ENCODE measurements around the gene SNAPIN. TPM values are rescaled to one million over a fixed set of nuclear protein-coding genes. Genes with fewer than 3 reads are reported as not detected.

Gene SNAPIN
- total RNA-seq, 1 experiment from 2014 or later = 46.8 TPM

DNA sequence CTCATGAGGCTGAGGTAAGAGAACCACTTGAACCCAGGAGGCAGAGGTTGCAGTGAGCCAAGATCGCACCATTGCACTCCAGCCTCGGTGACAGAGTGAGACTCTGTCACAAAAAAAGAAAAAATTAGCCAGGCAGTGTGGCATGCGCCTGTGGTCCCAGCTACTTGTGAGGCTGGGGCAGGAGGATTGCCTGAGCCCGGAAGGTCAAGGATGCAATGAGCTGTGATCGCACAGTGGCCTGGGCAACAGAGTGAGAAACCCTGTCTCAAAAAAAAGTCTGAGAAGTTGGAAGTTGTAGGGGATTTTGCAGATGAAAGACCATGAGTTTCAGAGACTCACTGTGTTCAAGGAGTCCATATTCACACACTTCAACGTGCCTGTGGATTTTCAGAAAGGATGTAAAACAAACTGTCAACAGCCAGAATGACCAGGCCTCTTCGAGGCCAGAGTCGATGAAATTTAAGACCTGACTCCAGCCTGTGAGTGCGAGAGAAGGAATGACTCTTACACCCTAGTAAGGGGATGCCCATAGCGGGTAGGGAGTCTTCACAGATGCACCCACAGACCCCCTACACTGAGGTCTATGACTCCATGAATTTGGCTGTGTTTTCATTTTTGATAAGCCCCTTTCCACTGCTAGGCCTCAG, 33.4 kb upstream of the SNAPIN start:
- no peak for ATAC-seq
- CTCF ChIA-PET = no interaction called here
- in situ Hi-C loops (cut with HindIII; ENCODE audit: low pct_unique_long_range_greater_than_20kb, low sequenced_read_pairs) = loop anchor here (25.0 kb wide), 1 partner anchor 263 kb away; the partner anchor contains the start of gene S100A9

GRCh38 chr1:153626477-153626903, 32.0 kb upstream of the SNAPIN start:
- intact Hi-C loops (cut with micrococcal nuclease; ENCODE audit: unreplicated experiment) = no loop called here
- no TSS peak for BruUV-seq (replicated peaks)
- DNase-seq (ENCODE audit: low read depth, low spot score) = no peak
- peak overlapping the region; percentile 92 for H3K27ac ChIP-seq (ENCODE audit: low read length)
- in situ Hi-C loops (cut with HindIII; ENCODE audit: low pct_unique_long_range_greater_than_20kb, low sequenced_read_pairs) = no loop called here
- no peak for ATAC-seq
- TF ChIP-seq CTCF (IDR thresholded peaks at IDR 0.05) (no peak), TCF7L2 (IDR thresholded peaks at IDR 0.05; ENCODE audit: low read depth, low read length) (no peak), POLR2AphosphoS5 (IDR thresholded peaks at IDR 0.05; ENCODE audit: low read depth, low read length) (no peak), SIN3A (IDR thresholded peaks at IDR 0.05; ENCODE audit: borderline replicate concordance, insufficient read depth, low read depth, low read length) (no peak), REST (IDR thresholded peaks at IDR 0.05; ENCODE audit: insufficient read depth in 1 of 2, low read depth in 2 of 2, low read length in 1 of 2) (no peak)
- peak overlapping the region; percentile 53 to 79 for H3K4me3 ChIP-seq (ENCODE audit: low read depth in 2 of 2, low read length in 2 of 2)
- no peaks in the 10 kb centered on the region for H3K9me3 ChIP-seq (ENCODE audit: control insufficient read depth, insufficient read depth, low read depth, low read length)
- POLR2A ChIA-PET = no interaction called here
- H3K4me1 ChIP-seq (ENCODE audit: control insufficient read depth, insufficient read depth, low read length) = peaks cover 33% of the 10 kb centered on the region
- H3K27me3 ChIP-seq (ENCODE audit: control insufficient read depth, insufficient read depth, low read length) = no peaks in the 10 kb centered on the region
- H3K36me3 ChIP-seq (ENCODE audit: control insufficient read depth, insufficient read depth, low read length) = no peaks in the 10 kb centered on the region
- CTCF ChIA-PET = interaction anchor here (0.6 to 1.5 kb wide), 4 partner anchors 9 to 116 kb away, joined by 3 to 12 read pairs (median 6); no protein-coding TSS in a partner anchor

More for the DNA sequence above, 33.4 kb upstream of the SNAPIN start:
- TF ChIP-seq SIN3A (IDR thresholded peaks at IDR 0.05; ENCODE audit: borderline replicate concordance, insufficient read depth, low read depth, low read length) = no peak
- no peak for TF ChIP-seq POLR2AphosphoS5 (IDR thresholded peaks at IDR 0.05; ENCODE audit: low read depth, low read length)
- no peak for TF ChIP-seq REST (IDR thresholded peaks at IDR 0.05; ENCODE audit: insufficient read depth in 1 of 2, low read depth in 2 of 2, low read length in 1 of 2)
- no peak for TF ChIP-seq CTCF (IDR thresholded peaks at IDR 0.05)
- TF ChIP-seq TCF7L2 (IDR thresholded peaks at IDR 0.05; ENCODE audit: low read depth, low read length) = no peak
- Histone ChIP-seq H3K36me3 (ENCODE audit: control insufficient read depth, insufficient read depth, low read length) (no peaks in the 10 kb centered on the region), H3K4me1 (ENCODE audit: control insufficient read depth, insufficient read depth, low read length) (peaks cover 27% of the 10 kb centered on the region), H3K4me3 (ENCODE audit: low read depth in 2 of 2, low read length in 2 of 2) (no peak overlapping the region), H3K9me3 (ENCODE audit: control insufficient read depth, insufficient read depth, low read depth, low read length) (no peaks in the 10 kb centered on the region), H3K27ac (ENCODE audit: low read length) (no peak overlapping the region), H3K27me3 (ENCODE audit: control insufficient read depth, insufficient read depth, low read length) (no peaks in the 10 kb centered on the region)
- TSS peak; percentile 57 for BruUV-seq (replicated peaks)
- POLR2A ChIA-PET = interaction anchor here (0.6 kb wide), 1 partner anchor 77 kb away, joined by 3 read pairs; no protein-coding TSS in a partner anchor
- DNase-seq (ENCODE audit: low read depth, low spot score) = no peak
- intact Hi-C loops (cut with micrococcal nuclease; ENCODE audit: unreplicated experiment) = no loop called here

Measured in Panc1 (cell line).